HepG2 (cell line): ENCODE measurements around the gene RASA2. TPM values are rescaled to one million over a fixed set of nuclear protein-coding genes. Genes with fewer than 3 reads are reported as not detected.

Experiments
- CEBPZ ChIP-seq: IDR thresholded peaks from 2 replicates; pipeline ENCODE4 v1.6.1; 2012; ENCODE audit warnings: low read length, improper control_type of control experiment
- ELF1 ChIP-seq: sonication (generic); formaldehyde crosslinking; IDR thresholded peaks from 2 replicates; pipeline ENCODE4 v1.4.0; 2020; ENCODE audit warnings: missing genetic modification reagents
- GABPB1 ChIP-seq: IDR thresholded peaks from 2 replicates; pipeline ENCODE4 v1.6.1; 2016; ENCODE audit warnings: mild to moderate bottlenecking, missing genetic modification reagents, moderate library complexity, missing compliant biosample characterization
- IKZF5 ChIP-seq: IDR thresholded peaks from 2 replicates; pipeline ENCODE4 v1.6.1; 2018; ENCODE audit warnings: missing genetic modification reagents, mild to moderate bottlenecking, missing compliant biosample characterization
- ISL2 ChIP-seq: sonication (generic); formaldehyde crosslinking; IDR thresholded peaks from 2 replicates; pipeline ENCODE4 v1.5.0; 2020; ENCODE audit warnings: missing genetic modification reagents
- KDM4B ChIP-seq: sonication (generic); formaldehyde crosslinking; IDR thresholded peaks from 2 replicates; pipeline ENCODE4 v1.4.0; 2020; ENCODE audit warnings: missing genetic modification reagents
- MXD4 ChIP-seq: IDR thresholded peaks from 2 replicates; pipeline ENCODE4 v1.6.1; 2016; ENCODE audit warnings: mild to moderate bottlenecking, missing biosample characterization, missing genetic modification reagents
- SETDB1 ChIP-seq: sonication (generic); formaldehyde crosslinking; IDR thresholded peaks from 2 replicates; pipeline ENCODE4 v1.5.1; 2020; ENCODE audit warnings: missing genetic modification reagents, mild to moderate bottlenecking, borderline replicate concordance
- ZNF136 ChIP-seq: sonication (generic); formaldehyde crosslinking; IDR thresholded peaks from 2 replicates; pipeline ENCODE4 v1.8.1; 2022; ENCODE audit warnings: low read depth, mild to moderate bottlenecking, moderate library complexity, missing genetic modification reagents
- ZNF205 ChIP-seq: IDR thresholded peaks from 2 replicates; pipeline ENCODE4 v1.6.1; 2018; ENCODE audit warnings: missing biosample characterization, missing genetic modification reagents
- ZNF407 ChIP-seq: sonication (generic); formaldehyde crosslinking; IDR thresholded peaks from one replicate; pipeline ENCODE4 v1.5.1; 2020; ENCODE audit warnings: mild to moderate bottlenecking, missing genetic modification reagents; ENCODE audit errors: not compliant biosample characterization
- ZNF574 ChIP-seq: sonication (generic); formaldehyde crosslinking; IDR thresholded peaks from 2 replicates; pipeline ENCODE4 v1.4.0; 2020; ENCODE audit warnings: missing genetic modification reagents
- ZNF839 ChIP-seq: sonication (generic); formaldehyde crosslinking; IDR thresholded peaks from 2 replicates; pipeline ENCODE4 v1.4.0; 2020; ENCODE audit warnings: missing genetic modification reagents, mild to moderate bottlenecking, borderline replicate concordance
- polyA plus RNA-seq, 8 experiments: library from polyadenylated mRNA; depleted of rRNA in 3 of 8; stranded (reverse) in 7 of 8; unstranded in 1 of 8; fragments of >200 nt; fragmentation: Illumina TruSeq in 4 of 8; extraction: Trizol in 4 of 8; gene quantifications; 2 replicates each; pipeline versions ENCODE4 v1.2.1 to v1.2.3, GENCODE V29; 2011 to 2016; ENCODE audit warnings: low read depth in 4 of 8, missing spikeins in 1 of 8, mixed read lengths in 1 of 8; ENCODE audit not compliant: insufficient read depth in 1 of 8
- total RNA-seq, 5 experiments: library from RNA; depleted of rRNA; stranded (reverse); fragments of >200 nt; fragmentation: Illumina TruSeq; extraction: Trizol; gene quantifications; 2 replicates each; pipeline ENCODE4 v1.2.3, GENCODE V29; 2016; ENCODE audit warnings: low read depth in 1 of 5

The RASA2 gene
- total and polyA plus RNA-seq, 2 of the 13 experiments (the other 11 are each of a cell fraction or from before 2014, with no cell fraction given), result 5.4 to 8.5 TPM

- TF ChIP-seq ZNF407 (CRISPR knock-in tag), result no peak
- TF ChIP-seq CEBPZ, result no peak
- no peak for TF ChIP-seq ZNF839 (CRISPR knock-in tag)
- peak; percentile 92 for TF ChIP-seq ZNF574
- no peak for TF ChIP-seq KDM4B
- peak; percentile 71 for TF ChIP-seq ELF1
- TF ChIP-seq ZNF205 (CRISPR knock-in tag), result no peak
- TF ChIP-seq IKZF5 (CRISPR knock-in tag), result 0 out of 2 replicates have a peak, but pooled peaks have one; percentile 43
- no peak for TF ChIP-seq MXD4 (CRISPR knock-in tag)
- peak; percentile 81 for TF ChIP-seq GABPB1 (CRISPR knock-in tag)
- no peak for TF ChIP-seq ZNF136 (CRISPR knock-in tag)
- TF ChIP-seq SETDB1 (CRISPR knock-in tag), result no peak
- no peak for TF ChIP-seq ISL2 (CRISPR knock-in tag)
Observed at GRCh38 chr3:141646760-141647561, 160.1 kb downstream of the RASA2 start (continued).
